ENCODE data around the gene EEFSEC. TPM values are rescaled to one million over a fixed set of nuclear protein-coding genes. Genes with fewer than 3 reads are reported as not detected.

Gene EEFSEC
- total RNA-seq, 1 donor from 2014 or later: 12.6 TPM

DNA sequence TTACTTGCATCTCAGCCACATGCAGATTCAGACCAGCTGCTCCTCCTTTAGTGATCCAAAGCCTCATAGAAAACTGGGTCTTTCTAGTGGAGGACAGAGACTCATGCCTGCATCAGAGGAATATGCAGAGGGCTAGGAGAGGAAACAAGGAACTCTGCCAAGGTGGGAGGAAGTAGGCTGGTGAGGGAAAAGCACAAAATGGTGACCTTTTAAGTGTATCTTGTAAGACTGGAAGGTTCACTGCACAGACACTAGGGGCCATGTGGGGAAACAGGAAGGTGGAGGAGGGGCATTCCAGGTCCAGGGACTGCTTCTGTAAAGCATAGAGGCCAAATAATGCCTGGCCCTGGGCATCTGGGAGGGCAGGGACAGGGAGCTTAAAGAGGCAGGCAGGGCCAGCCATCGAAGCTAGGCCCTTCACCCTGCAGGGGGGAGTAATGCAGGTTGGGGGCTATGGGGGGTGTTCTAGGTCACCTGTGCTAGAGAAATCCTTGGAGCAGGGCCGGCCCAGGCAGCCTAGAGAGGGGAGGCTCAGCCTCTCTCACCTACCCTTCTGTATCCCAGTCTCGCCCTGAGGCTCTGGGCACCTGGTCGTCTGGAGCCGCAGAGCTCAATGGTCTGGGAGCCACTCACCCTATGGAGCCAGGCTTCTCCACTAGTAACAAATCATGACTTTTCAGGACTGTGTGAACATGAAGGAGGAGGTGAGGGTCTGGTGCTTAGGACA lies 195.7 kb downstream of the EEFSEC start:
- Histone ChIP-seq H3K36me3 (ENCODE audit: control insufficient read depth, insufficient read depth, low read length) (no peaks in the 10 kb centered on the region), H3K27me3 (ENCODE audit: control insufficient read depth, insufficient read depth, low read length) (no peaks in the 10 kb centered on the region), H3K4me3 (ENCODE audit: low read depth, low read length) (no peak overlapping the region)
- TF ChIP-seq, protein P1, sequence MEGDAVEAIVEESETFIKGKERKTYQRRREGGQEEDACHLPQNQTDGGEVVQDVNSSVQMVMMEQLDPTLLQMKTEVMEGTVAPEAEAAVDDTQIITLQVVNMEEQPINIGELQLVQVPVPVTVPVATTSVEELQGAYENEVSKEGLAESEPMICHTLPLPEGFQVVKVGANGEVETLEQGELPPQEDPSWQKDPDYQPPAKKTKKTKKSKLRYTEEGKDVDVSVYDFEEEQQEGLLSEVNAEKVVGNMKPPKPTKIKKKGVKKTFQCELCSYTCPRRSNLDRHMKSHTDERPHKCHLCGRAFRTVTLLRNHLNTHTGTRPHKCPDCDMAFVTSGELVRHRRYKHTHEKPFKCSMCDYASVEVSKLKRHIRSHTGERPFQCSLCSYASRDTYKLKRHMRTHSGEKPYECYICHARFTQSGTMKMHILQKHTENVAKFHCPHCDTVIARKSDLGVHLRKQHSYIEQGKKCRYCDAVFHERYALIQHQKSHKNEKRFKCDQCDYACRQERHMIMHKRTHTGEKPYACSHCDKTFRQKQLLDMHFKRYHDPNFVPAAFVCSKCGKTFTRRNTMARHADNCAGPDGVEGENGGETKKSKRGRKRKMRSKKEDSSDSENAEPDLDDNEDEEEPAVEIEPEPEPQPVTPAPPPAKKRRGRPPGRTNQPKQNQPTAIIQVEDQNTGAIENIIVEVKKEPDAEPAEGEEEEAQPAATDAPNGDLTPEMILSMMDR (IDR thresholded peaks at IDR 0.05; ENCODE audit: insufficient read depth, low read length, poor library complexity, severe bottlenecking): no peak
- DNase-seq (ENCODE audit: low read depth): no peak

DNA sequence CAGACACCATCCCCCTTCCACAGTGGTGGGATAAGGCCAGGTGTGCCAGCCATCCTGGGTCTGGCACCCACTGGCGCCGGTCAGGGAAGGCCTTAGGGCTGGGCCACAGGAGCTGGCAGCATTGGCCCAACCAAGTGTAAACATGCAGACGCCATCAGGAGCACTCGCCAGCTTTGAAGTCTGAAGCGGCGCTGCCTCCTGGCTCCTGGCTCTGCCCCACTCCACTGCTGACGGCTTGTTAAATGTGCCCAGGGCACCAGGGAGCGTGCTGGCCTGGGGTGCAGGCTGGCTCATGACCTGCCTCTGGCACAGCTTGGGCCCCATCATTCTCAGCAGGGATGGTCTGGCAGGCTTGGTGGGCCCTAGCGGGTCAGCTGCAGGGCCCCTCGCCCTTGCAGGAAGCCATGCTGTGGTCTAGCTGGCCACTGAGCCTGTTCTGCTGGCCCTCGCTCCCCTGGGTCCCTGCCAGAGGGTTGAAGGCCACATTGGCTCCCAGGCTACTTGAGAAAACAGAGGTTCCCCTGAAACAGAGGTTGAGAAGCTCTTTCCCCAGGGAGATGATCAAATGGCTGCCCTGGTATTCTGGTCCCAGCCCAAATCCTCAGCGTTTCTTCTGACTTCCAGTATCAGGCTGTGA lies 196.8 kb downstream of the EEFSEC start:
- no peak overlapping the region for H3K4me3 ChIP-seq (ENCODE audit: low read depth, low read length)
- no peaks in the 10 kb centered on the region for H3K36me3 ChIP-seq (ENCODE audit: control insufficient read depth, insufficient read depth, low read length)
- no peaks in the 10 kb centered on the region for H3K27me3 ChIP-seq (ENCODE audit: control insufficient read depth, insufficient read depth, low read length)
- no peak for DNase-seq (ENCODE audit: low read depth)
- TF ChIP-seq, protein P1 (IDR thresholded peaks at IDR 0.05; ENCODE audit: insufficient read depth, low read length, poor library complexity, severe bottlenecking): no peak

DNA sequence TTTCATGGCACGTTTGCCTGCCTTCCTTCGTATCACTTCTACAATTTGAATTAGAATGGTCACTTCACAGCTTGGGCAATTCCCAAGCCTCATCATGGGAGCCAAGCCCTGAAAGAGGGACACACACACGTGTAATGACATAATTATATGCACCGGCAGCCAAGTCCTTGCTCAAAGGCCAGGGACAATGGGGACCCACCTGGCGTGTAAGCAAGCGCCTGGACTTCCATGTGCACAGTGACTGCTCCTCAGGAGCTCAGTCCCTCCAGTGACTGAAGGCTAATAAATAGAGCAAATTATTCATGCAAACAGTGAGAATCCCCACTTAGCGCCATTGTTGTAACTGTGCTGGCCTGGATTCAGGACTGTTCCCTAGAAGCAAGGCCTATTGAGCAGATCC lies 198.3 kb downstream of the EEFSEC start:
- TF ChIP-seq, protein P1 (IDR thresholded peaks at IDR 0.05; ENCODE audit: insufficient read depth, low read length, poor library complexity, severe bottlenecking): no peak
- no peak overlapping the region for H3K4me3 ChIP-seq (ENCODE audit: low read depth, low read length)
- no peaks in the 10 kb centered on the region for H3K36me3 ChIP-seq (ENCODE audit: control insufficient read depth, insufficient read depth, low read length)
- H3K27me3 ChIP-seq (ENCODE audit: control insufficient read depth, insufficient read depth, low read length): no peaks in the 10 kb centered on the region
- no peak for DNase-seq (ENCODE audit: low read depth)

DNA sequence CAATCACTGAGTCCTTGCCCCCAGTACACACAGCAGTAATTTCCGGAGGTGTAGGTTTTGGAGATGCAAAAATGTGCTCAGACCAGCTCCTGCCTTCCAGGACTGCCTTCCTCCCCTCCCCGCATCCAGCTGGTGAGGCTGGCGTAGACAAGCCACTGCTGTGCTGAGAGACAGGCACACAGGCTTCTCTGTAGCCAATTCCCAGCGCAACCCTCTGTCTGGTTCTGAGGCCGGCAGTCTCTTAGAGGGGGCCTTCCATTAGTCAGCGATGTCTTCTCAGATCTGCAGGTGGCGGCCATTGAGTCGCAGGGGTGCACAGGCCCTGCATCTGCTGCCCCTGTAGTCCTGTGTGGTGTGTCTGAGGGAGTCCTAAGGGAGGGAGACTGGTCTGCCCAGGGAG lies 199.0 kb downstream of the EEFSEC start:
- Histone ChIP-seq H3K4me3 (ENCODE audit: low read depth, low read length) (no peak overlapping the region), H3K36me3 (ENCODE audit: control insufficient read depth, insufficient read depth, low read length) (no peaks in the 10 kb centered on the region), H3K27me3 (ENCODE audit: control insufficient read depth, insufficient read depth, low read length) (no peaks in the 10 kb centered on the region)
- DNase-seq (ENCODE audit: low read depth): no peak
- TF ChIP-seq, protein P1 (IDR thresholded peaks at IDR 0.05; ENCODE audit: insufficient read depth, low read length, poor library complexity, severe bottlenecking): no peak

DNA sequence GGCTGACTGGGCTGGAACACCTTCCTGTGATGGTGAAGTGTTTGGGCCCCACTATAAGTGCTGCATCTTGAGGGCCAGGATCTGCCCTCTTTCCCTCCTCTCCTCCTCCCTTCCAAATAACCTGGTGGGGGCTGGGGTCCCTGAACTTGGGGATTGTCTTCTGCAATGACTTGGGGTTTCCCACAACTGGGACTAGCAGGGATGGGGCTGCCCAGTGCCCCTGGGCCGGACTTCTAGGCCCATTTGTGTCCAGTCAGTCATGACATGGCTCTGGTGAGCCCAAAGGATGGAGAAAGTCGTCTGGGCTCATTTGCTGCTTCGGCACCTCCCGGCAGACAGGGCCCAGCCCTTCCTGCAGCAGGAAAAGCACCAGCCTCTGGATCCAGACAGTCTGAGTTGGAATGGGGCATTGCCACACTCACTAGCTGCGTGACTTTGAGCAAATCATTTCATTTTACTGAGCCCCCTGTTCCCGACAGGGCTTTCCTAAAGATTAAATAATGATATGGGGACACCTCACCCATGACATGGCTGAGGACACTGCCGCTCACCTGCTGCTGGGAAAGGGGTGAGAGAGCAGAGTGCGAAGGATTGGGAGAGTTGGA lies 200.2 kb downstream of the EEFSEC start:
- Histone ChIP-seq H3K4me3 (ENCODE audit: low read depth, low read length) (no peak overlapping the region), H3K27me3 (ENCODE audit: control insufficient read depth, insufficient read depth, low read length) (no peaks in the 10 kb centered on the region), H3K36me3 (ENCODE audit: control insufficient read depth, insufficient read depth, low read length) (no peaks in the 10 kb centered on the region)
- TF ChIP-seq, protein P1 (IDR thresholded peaks at IDR 0.05; ENCODE audit: insufficient read depth, low read length, poor library complexity, severe bottlenecking): no peak
- DNase-seq (ENCODE audit: low read depth): no peak
